GM19438 (cell line): ENCODE results near the gene MED28.
"Not testable (repeated sequence)": the region's sequence is repeated elsewhere in the genome, so short reads cannot be mapped to it uniquely, and the experiment has no call there.

Source experiments
- ATAC-seq: cut with Tn5 transposase; IDR thresholded peaks from one replicate; pipeline ENCODE4 v1.9.1; 2021; ENCODE audit warnings: low read depth; ENCODE audit not compliant: unreplicated experiment

MED28 gene

GRCh38 chr4:17616283-17616682, 1.8 kb downstream of the MED28 start:
- ATAC-seq = no peak

GRCh38 chr4:17618926-17619325, 4.5 kb downstream of the MED28 start:
- no peak for ATAC-seq

- no peak for ATAC-seq
These were observed 5.1 kb downstream of the MED28 start for GRCh38 chr4:17619416-17620105.

GRCh38 chr4:17623451-17624001, 9.1 kb downstream of the MED28 start:
- no peak for ATAC-seq

- ATAC-seq = no peak
These were observed 10.4 kb downstream of the MED28 start for GRCh38 chr4:17624821-17625220.

GRCh38 chr4:17630228-17630627, 15.8 kb downstream of the MED28 start:
- no peak for ATAC-seq

- no peak for ATAC-seq
These were observed 19.2 kb downstream of the MED28 start for GRCh38 chr4:17633600-17633999.

- ATAC-seq = no peak
These were observed 20.6 kb downstream of the MED28 start for GRCh38 chr4:17635056-17635455.

GRCh38 chr4:17636341-17636695, 21.9 kb downstream of the MED28 start:
- no peak for ATAC-seq

GRCh38 chr4:17636696-17637622, 22.5 kb downstream of the MED28 start:
- ATAC-seq = peak; percentile 95

GRCh38 chr4:17639136-17639535, 24.7 kb downstream of the MED28 start:
- no peak for ATAC-seq

- ATAC-seq = no peak
These were observed 27.9 kb downstream of the MED28 start for GRCh38 chr4:17642398-17642783.

- no peak for ATAC-seq
These were observed 32.3 kb downstream of the MED28 start for GRCh38 chr4:17646693-17647092.

GRCh38 chr4:17647176-17647806, 32.9 kb downstream of the MED28 start:
- ATAC-seq = no peak

GRCh38 chr4:17647927-17648326, 33.5 kb downstream of the MED28 start:
- ATAC-seq = no peak

GRCh38 chr4:17650406-17650805, 36.0 kb downstream of the MED28 start:
- ATAC-seq = no peak

GRCh38 chr4:17654701-17655100, 40.3 kb downstream of the MED28 start:
- peak; percentile 62 for ATAC-seq

GRCh38 chr4:17657090-17657489, 42.6 kb downstream of the MED28 start:
- ATAC-seq = no peak

GRCh38 chr4:17657849-17658248, 43.4 kb downstream of the MED28 start:
- ATAC-seq = no peak

GRCh38 chr4:17659196-17659595, 44.8 kb downstream of the MED28 start:
- not testable (repeated sequence) for ATAC-seq

GRCh38 chr4:17662694-17663093, 48.3 kb downstream of the MED28 start:
- ATAC-seq = no peak
